Lower leg skin (tissue), 3 donors: ENCODE data around the gene NRXN2.

Experiments
- POLR2A ChIP-seq, 2 donors: fragments of 450-650 bp; IDR thresholded peaks; one replicate each; pipeline ENCODE4 v1.6.1; 2016 to 2017; ENCODE audit warnings: antibody characterized with exemption in 2 of 2, mild to moderate bottlenecking in 1 of 2, moderate library complexity in 1 of 2
- TF ChIP-seq, protein P1 (sequence below), 3 donors: fragments of 450-650 bp; IDR thresholded peaks; one replicate each; pipeline ENCODE4 v1.5.1; 2016; ENCODE audit warnings: antibody characterized with exemption in 3 of 3, mild to moderate bottlenecking in 3 of 3, moderate library complexity in 2 of 3

DNA sequence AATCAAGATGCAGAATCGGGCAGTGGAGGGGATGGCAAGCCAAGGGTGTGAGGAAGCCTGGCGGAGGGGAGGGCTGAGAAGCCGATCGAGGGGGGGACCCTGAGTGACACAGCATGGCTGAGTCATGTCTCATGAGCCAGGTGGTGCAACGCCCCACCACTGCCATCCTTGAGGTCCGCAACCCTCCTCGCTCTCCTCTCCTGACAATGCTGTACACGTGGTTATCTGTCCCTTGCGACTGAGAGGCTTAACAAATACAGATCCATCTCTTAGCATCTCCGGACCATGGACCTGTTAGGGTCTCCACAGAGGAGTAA lies 117.8 kb downstream of the NRXN2 start:
- TF ChIP-seq, protein P1, sequence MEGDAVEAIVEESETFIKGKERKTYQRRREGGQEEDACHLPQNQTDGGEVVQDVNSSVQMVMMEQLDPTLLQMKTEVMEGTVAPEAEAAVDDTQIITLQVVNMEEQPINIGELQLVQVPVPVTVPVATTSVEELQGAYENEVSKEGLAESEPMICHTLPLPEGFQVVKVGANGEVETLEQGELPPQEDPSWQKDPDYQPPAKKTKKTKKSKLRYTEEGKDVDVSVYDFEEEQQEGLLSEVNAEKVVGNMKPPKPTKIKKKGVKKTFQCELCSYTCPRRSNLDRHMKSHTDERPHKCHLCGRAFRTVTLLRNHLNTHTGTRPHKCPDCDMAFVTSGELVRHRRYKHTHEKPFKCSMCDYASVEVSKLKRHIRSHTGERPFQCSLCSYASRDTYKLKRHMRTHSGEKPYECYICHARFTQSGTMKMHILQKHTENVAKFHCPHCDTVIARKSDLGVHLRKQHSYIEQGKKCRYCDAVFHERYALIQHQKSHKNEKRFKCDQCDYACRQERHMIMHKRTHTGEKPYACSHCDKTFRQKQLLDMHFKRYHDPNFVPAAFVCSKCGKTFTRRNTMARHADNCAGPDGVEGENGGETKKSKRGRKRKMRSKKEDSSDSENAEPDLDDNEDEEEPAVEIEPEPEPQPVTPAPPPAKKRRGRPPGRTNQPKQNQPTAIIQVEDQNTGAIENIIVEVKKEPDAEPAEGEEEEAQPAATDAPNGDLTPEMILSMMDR (IDR thresholded peaks at IDR 0.05), result no peak
- TF ChIP-seq POLR2A (IDR thresholded peaks at IDR 0.05), result no peak
